ENCODE results near the gene RASSF1. TPM values are rescaled to one million over a fixed set of nuclear protein-coding genes. Genes with fewer than 3 reads are reported as not detected.

Gene RASSF1
- total RNA-seq, 1 experiment from 2014 or later, result 14.7 TPM

GRCh38 chr3:50331364-50331907 is 9.2 kb downstream of the RASSF1 start:
- Mint-ChIP-seq H3K36me3 (ENCODE audit: insufficient read depth, unreplicated experiment) (peaks cover 45% of the 10 kb centered on the region), H3K4me1 (ENCODE audit: low read depth, unreplicated experiment) (no peaks in the 10 kb centered on the region), H3K27me3 (ENCODE audit: unreplicated experiment) (no peaks in the 10 kb centered on the region), H3K9me3 (ENCODE audit: low read depth, unreplicated experiment) (no peaks in the 10 kb centered on the region), H3K4me3 (ENCODE audit: low read depth, unreplicated experiment) (no peak overlapping the region), H3K27ac (ENCODE audit: unreplicated experiment) (no peak overlapping the region)
- TF ChIP-seq CTCF (IDR thresholded peaks at IDR 0.05; ENCODE audit: unreplicated experiment), result no peak
- intact Hi-C loops (cut with micrococcal nuclease; ENCODE audit: unreplicated experiment), result no loop called here
- no TSS peak for BruUV-seq (replicated peaks)
- no peak for DNase-seq
- CTCF ChIA-PET, result no interaction called here

GRCh38 chr3:50330330-50330729 is 10.3 kb downstream of the RASSF1 start:
- H3K4me1 Mint-ChIP-seq (ENCODE audit: low read depth, unreplicated experiment), result no peaks in the 10 kb centered on the region
- no peak for DNase-seq
- peaks cover 35% of the 10 kb centered on the region for H3K36me3 Mint-ChIP-seq (ENCODE audit: insufficient read depth, unreplicated experiment)
- no TSS peak for BruUV-seq (replicated peaks)
- H3K27me3 Mint-ChIP-seq (ENCODE audit: unreplicated experiment), result no peaks in the 10 kb centered on the region
- no peaks in the 10 kb centered on the region for H3K9me3 Mint-ChIP-seq (ENCODE audit: low read depth, unreplicated experiment)
- H3K4me3 Mint-ChIP-seq (ENCODE audit: low read depth, unreplicated experiment), result no peak overlapping the region
- no peak overlapping the region for H3K27ac Mint-ChIP-seq (ENCODE audit: unreplicated experiment)
- intact Hi-C loops (cut with micrococcal nuclease; ENCODE audit: unreplicated experiment), result no loop called here
- no peak for TF ChIP-seq CTCF (IDR thresholded peaks at IDR 0.05; ENCODE audit: unreplicated experiment)
- CTCF ChIA-PET, result no interaction called here

GRCh38 chr3:50327943-50328691 is 12.5 kb downstream of the RASSF1 start, which contains the start of gene TUSC2:
Gene TUSC2, minus strand, starts transcription at chr3:50328223. Its CDS starts 124 bp downstream, at chr3:50328099.
- BruUV-seq (replicated peaks), result TSS peak; percentile 91
- intact Hi-C loops (cut with micrococcal nuclease; ENCODE audit: unreplicated experiment), result loop anchor here (10.0 kb wide), 1 partner anchor 53 kb away; the partner anchor contains the start of gene LSMEM2
- no peaks in the 10 kb centered on the region for H3K4me1 Mint-ChIP-seq (ENCODE audit: low read depth, unreplicated experiment)
- peak within 1 kb of the TSS; percentile 64 for H3K27ac Mint-ChIP-seq (ENCODE audit: unreplicated experiment)
- no peaks in the 10 kb centered on the region for H3K27me3 Mint-ChIP-seq (ENCODE audit: unreplicated experiment)
- DNase-seq, result peak; percentile 96
- CTCF ChIA-PET, result interaction anchor here (0.9 to 1.8 kb wide), 3 partner anchors 9 to 68 kb away, joined by 3 to 14 read pairs (median 6); partner anchors contain the start of gene IFRD2
- no peaks in the 10 kb centered on the region for H3K9me3 Mint-ChIP-seq (ENCODE audit: low read depth, unreplicated experiment)
- H3K4me3 Mint-ChIP-seq (ENCODE audit: low read depth, unreplicated experiment), result peak within 1 kb of the TSS; percentile 82
- no peak for TF ChIP-seq CTCF (IDR thresholded peaks at IDR 0.05; ENCODE audit: unreplicated experiment)
- peaks cover 36% of the 10 kb centered on the region for H3K36me3 Mint-ChIP-seq (ENCODE audit: insufficient read depth, unreplicated experiment)

GRCh38 chr3:50327129-50327528 is 13.5 kb downstream of the RASSF1 start:
- intact Hi-C loops (cut with micrococcal nuclease; ENCODE audit: unreplicated experiment), result loop anchor here (10.0 kb wide), 1 partner anchor 52 kb away; the partner anchor contains the start of gene LSMEM2
- no TSS peak for BruUV-seq (replicated peaks)
- no peak for TF ChIP-seq CTCF (IDR thresholded peaks at IDR 0.05; ENCODE audit: unreplicated experiment)
- Mint-ChIP-seq H3K36me3 (ENCODE audit: insufficient read depth, unreplicated experiment) (peaks cover 36% of the 10 kb centered on the region), H3K4me3 (ENCODE audit: low read depth, unreplicated experiment) (peak overlapping the region; percentile 82), H3K9me3 (ENCODE audit: low read depth, unreplicated experiment) (no peaks in the 10 kb centered on the region), H3K27ac (ENCODE audit: unreplicated experiment) (peak overlapping the region; percentile 64), H3K27me3 (ENCODE audit: unreplicated experiment) (no peaks in the 10 kb centered on the region), H3K4me1 (ENCODE audit: low read depth, unreplicated experiment) (no peaks in the 10 kb centered on the region)
- CTCF ChIA-PET, result interaction anchor here (1.6 to 1.8 kb wide), 2 partner anchors 10 to 35 kb away, joined by 6 to 14 read pairs; partner anchors contain the start of gene IFRD2
- DNase-seq, result no peak
